Glutamatergic neuron (in vitro differentiated cells): ENCODE measurements around the gene MAMDC2. TPM values are rescaled to one million over a fixed set of nuclear protein-coding genes. Genes with fewer than 3 reads are reported as not detected.

ENCODE experiments used
- DNase-seq: peaks from one replicate; pipeline ENCODE4 v3.0.0; 2022
- H3K27ac Mint-ChIP-seq: one replicate; pipeline ENCODE4 v1.8.0; 2020; ENCODE audit warnings: mild to moderate bottlenecking, mixed read lengths, inconsistent platforms; ENCODE audit not compliant: unreplicated experiment
- H3K27me3 Mint-ChIP-seq: one replicate; pipeline ENCODE4 v1.8.0; 2020; ENCODE audit warnings: mild to moderate bottlenecking, moderate library complexity, mixed read lengths, inconsistent platforms; ENCODE audit not compliant: unreplicated experiment
- H3K36me3 Mint-ChIP-seq: one replicate; pipeline ENCODE4 v1.8.0; 2020; ENCODE audit warnings: mild to moderate bottlenecking, mixed read lengths, inconsistent platforms; ENCODE audit not compliant: unreplicated experiment
- H3K4me1 Mint-ChIP-seq: one replicate; pipeline ENCODE4 v1.8.0; 2020; ENCODE audit warnings: mild to moderate bottlenecking, low read depth, mixed read lengths, inconsistent platforms; ENCODE audit not compliant: unreplicated experiment
- H3K4me3 Mint-ChIP-seq: one replicate; pipeline ENCODE4 v1.8.0; 2020; ENCODE audit warnings: mild to moderate bottlenecking, mixed read lengths, inconsistent platforms; ENCODE audit not compliant: unreplicated experiment
- H3K9me3 Mint-ChIP-seq: one replicate; pipeline ENCODE4 v1.8.0; 2020; ENCODE audit warnings: mild to moderate bottlenecking, moderate library complexity, mixed read lengths, inconsistent platforms; ENCODE audit not compliant: unreplicated experiment
- CTCF ChIP-seq: fragments of 200-600 bp; sonication (generic); IDR thresholded peaks from one replicate; pipeline ENCODE4 v1.5.0; 2021; ENCODE audit not compliant: partially characterized antibody, unreplicated experiment
- total RNA-seq: library from RNA; stranded (reverse); fragmentation: NEBNext Ultra II Directional; extraction: Animal tissue kit (Norgen Biotek cat#: 25700); gene quantifications from one replicate; pipeline ENCODE4 v1.2.1, GENCODE V29; 2021; ENCODE audit not compliant: unreplicated experiment

MAMDC2 gene
- total RNA-seq, 1 donor from 2014 or later: 0.22 TPM

- Mint-ChIP-seq H3K9me3 (no peaks in the 10 kb centered on the region), H3K27ac (no peak overlapping the region), H3K27me3 (no peaks in the 10 kb centered on the region), H3K4me3 (no peak overlapping the region), H3K36me3 (no peaks in the 10 kb centered on the region), H3K4me1 (no peaks in the 10 kb centered on the region)
- no peak for TF ChIP-seq CTCF
- no peak for DNase-seq
Observed at GRCh38 chr9:70066418-70066817, 22.8 kb downstream of the MAMDC2 start.

GRCh38 chr9:70066874-70067273 lies 23.2 kb downstream of the MAMDC2 start:
- Mint-ChIP-seq H3K36me3 (no peaks in the 10 kb centered on the region), H3K9me3 (no peaks in the 10 kb centered on the region), H3K4me1 (no peaks in the 10 kb centered on the region), H3K27me3 (no peaks in the 10 kb centered on the region), H3K4me3 (no peak overlapping the region), H3K27ac (no peak overlapping the region)
- DNase-seq: no peak
- no peak for TF ChIP-seq CTCF

GRCh38 chr9:70069704-70070103 lies 26.1 kb downstream of the MAMDC2 start:
- DNase-seq: no peak
- H3K4me1 Mint-ChIP-seq: no peaks in the 10 kb centered on the region
- H3K9me3 Mint-ChIP-seq: no peaks in the 10 kb centered on the region
- H3K36me3 Mint-ChIP-seq: no peaks in the 10 kb centered on the region
- no peak overlapping the region for H3K27ac Mint-ChIP-seq
- no peak for TF ChIP-seq CTCF
- no peak overlapping the region for H3K4me3 Mint-ChIP-seq
- no peaks in the 10 kb centered on the region for H3K27me3 Mint-ChIP-seq

GRCh38 chr9:70073193-70073592 lies 29.5 kb downstream of the MAMDC2 start:
- Mint-ChIP-seq H3K4me3 (no peak overlapping the region), H3K9me3 (no peaks in the 10 kb centered on the region), H3K4me1 (no peaks in the 10 kb centered on the region), H3K27me3 (no peaks in the 10 kb centered on the region), H3K36me3 (no peaks in the 10 kb centered on the region), H3K27ac (no peak overlapping the region)
- no peak for TF ChIP-seq CTCF
- no peak for DNase-seq

GRCh38 chr9:70073756-70074155 lies 30.1 kb downstream of the MAMDC2 start:
- no peaks in the 10 kb centered on the region for H3K36me3 Mint-ChIP-seq
- no peak overlapping the region for H3K27ac Mint-ChIP-seq
- H3K27me3 Mint-ChIP-seq: no peaks in the 10 kb centered on the region
- H3K4me1 Mint-ChIP-seq: no peaks in the 10 kb centered on the region
- DNase-seq: no peak
- no peak for TF ChIP-seq CTCF
- no peak overlapping the region for H3K4me3 Mint-ChIP-seq
- H3K9me3 Mint-ChIP-seq: no peaks in the 10 kb centered on the region
